SK-N-MC (cell line): ENCODE measurements around the gene FGA.

Experiments used
- DNase-seq: peaks from one replicate; pipeline ENCODE4 v3.0.0-alpha.2; 2011; ENCODE audit warnings: low read depth, low spot score
- H3K27ac ChIP-seq: fragments of 200-600 bp; sonication (generic); 2 replicates; pipeline ENCODE4 v1.5.1; 2016; ENCODE audit warnings: mixed run types
- H3K36me3 ChIP-seq: fragments of 200-600 bp; sonication (generic); 2 replicates; pipeline ENCODE4 v1.6.1; 2017; ENCODE audit warnings: antibody characterized with exemption, low read length, mixed read lengths; ENCODE audit not compliant: insufficient read depth
- H3K4me3 ChIP-seq: fragments of 200-600 bp; sonication (generic); 2 replicates; pipeline ENCODE4 v1.5.1; 2016
- H3K9ac ChIP-seq: fragments of 200-600 bp; sonication (generic); 2 replicates; pipeline ENCODE4 v1.8.0; 2017; ENCODE audit warnings: mixed run types, mixed read lengths; ENCODE audit not compliant: insufficient read length
- H3K9me3 ChIP-seq: fragments of 200-600 bp; sonication (generic); 2 replicates; pipeline ENCODE4 v1.6.1; 2017; ENCODE audit warnings: low read depth, mild to moderate bottlenecking, antibody characterized with exemption, low read length, moderate library complexity, mixed read lengths
- EZH2 ChIP-seq: fragments of 200-600 bp; sonication (generic); IDR thresholded peaks from one replicate; pipeline ENCODE4 v1.6.1; 2017; ENCODE audit warnings: antibody characterized with exemption
- FOXP2 ChIP-seq: optimal IDR thresholded peaks from 2 replicates; pipeline ENCODE3; 2011; ENCODE audit warnings: mild to moderate bottlenecking, moderate library complexity; ENCODE audit not compliant: insufficient read depth; ENCODE audit errors: extremely low read length, control extremely low read depth
- POLR2AphosphoS5 ChIP-seq: IDR thresholded peaks from 2 replicates; pipeline ENCODE4 v1.6.1; 2012; ENCODE audit warnings: mild to moderate bottlenecking, low read depth, low read length, borderline replicate concordance

FGA gene

GRCh38 chr4:154577324-154577723 lies 13.2 kb downstream of the FGA start:
- Histone ChIP-seq H3K36me3 (no peaks in the 10 kb centered on the region), H3K9ac (no peak overlapping the region), H3K27ac (no peak overlapping the region), H3K9me3 (no peaks in the 10 kb centered on the region), H3K4me3 (peak overlapping the region; percentile 29; the same call in 1 of the 2 replicates)
- no peak for TF ChIP-seq EZH2
- TF ChIP-seq POLR2AphosphoS5: no peak
- no peak for TF ChIP-seq FOXP2
- DNase-seq: no peak

- TF ChIP-seq POLR2AphosphoS5 (no peak), EZH2 (no peak), FOXP2 (no peak)
- no peak overlapping the region for H3K9ac ChIP-seq
- no peaks in the 10 kb centered on the region for H3K9me3 ChIP-seq
- no peak overlapping the region for H3K27ac ChIP-seq
- H3K4me3 ChIP-seq: no peak overlapping the region
- no peak for DNase-seq
- no peaks in the 10 kb centered on the region for H3K36me3 ChIP-seq
Observed at GRCh38 chr4:154574311-154574710, 16.2 kb downstream of the FGA start.

GRCh38 chr4:154573190-154573870 lies 17.2 kb downstream of the FGA start:
- Histone ChIP-seq H3K27ac (no peak overlapping the region), H3K9me3 (no peaks in the 10 kb centered on the region), H3K4me3 (no peak overlapping the region), H3K36me3 (no peaks in the 10 kb centered on the region), H3K9ac (no peak overlapping the region)
- DNase-seq: no peak
- TF ChIP-seq EZH2 (no peak), FOXP2 (no peak), POLR2AphosphoS5 (no peak)

- Histone ChIP-seq H3K9me3 (no peaks in the 10 kb centered on the region), H3K36me3 (no peaks in the 10 kb centered on the region), H3K27ac (no peak overlapping the region), H3K9ac (no peak overlapping the region), H3K4me3 (no peak overlapping the region)
- TF ChIP-seq EZH2 (no peak), POLR2AphosphoS5 (no peak), FOXP2 (no peak)
- DNase-seq: no peak
Observed at GRCh38 chr4:154569584-154569983, 21.0 kb downstream of the FGA start.

GRCh38 chr4:154569028-154569427 lies 21.5 kb downstream of the FGA start:
- Histone ChIP-seq H3K9ac (no peak overlapping the region), H3K27ac (no peak overlapping the region), H3K9me3 (no peaks in the 10 kb centered on the region), H3K36me3 (no peaks in the 10 kb centered on the region), H3K4me3 (no peak overlapping the region)
- TF ChIP-seq POLR2AphosphoS5 (no peak), EZH2 (no peak), FOXP2 (no peak)
- DNase-seq: no peak

GRCh38 chr4:154566639-154567204 lies 23.8 kb downstream of the FGA start:
- TF ChIP-seq EZH2 (no peak), FOXP2 (no peak), POLR2AphosphoS5 (no peak)
- H3K27ac ChIP-seq: no peak overlapping the region
- no peak for DNase-seq
- H3K36me3 ChIP-seq: no peaks in the 10 kb centered on the region
- H3K9ac ChIP-seq: no peak overlapping the region
- no peaks in the 10 kb centered on the region for H3K9me3 ChIP-seq
- no peak overlapping the region for H3K4me3 ChIP-seq

GRCh38 chr4:154565704-154566103 lies 24.8 kb downstream of the FGA start:
- TF ChIP-seq FOXP2 (no peak), EZH2 (no peak), POLR2AphosphoS5 (no peak)
- H3K36me3 ChIP-seq: no peaks in the 10 kb centered on the region

GRCh38 chr4:154564311-154564710 lies 26.2 kb downstream of the FGA start:
- Histone ChIP-seq H3K4me3 (no peak overlapping the region), H3K9ac (no peak overlapping the region), H3K27ac (no peak overlapping the region), H3K36me3 (no peaks in the 10 kb centered on the region), H3K9me3 (no peaks in the 10 kb centered on the region)
- TF ChIP-seq POLR2AphosphoS5 (no peak), FOXP2 (no peak), EZH2 (no peak)
- DNase-seq: no peak

More at GRCh38 chr4:154565704-154566103, 24.8 kb downstream of the FGA start:
- Histone ChIP-seq H3K4me3 (no peak overlapping the region), H3K9me3 (no peaks in the 10 kb centered on the region), H3K9ac (no peak overlapping the region), H3K27ac (no peak overlapping the region)
- no peak for DNase-seq
